IMR-90 (cell line): ENCODE results near the gene STOM. TPM values are rescaled to one million over a fixed set of nuclear protein-coding genes. Genes with fewer than 3 reads are reported as not detected.

Experiments
- ATAC-seq: fragments of 200-7000 bp; cut with Tn5 transposase; 2 replicates; pipeline ENCODE4 v1.9.1; 2020; ENCODE audit warnings: low read depth, mild to moderate bottlenecking, moderate library complexity
- BruUV-seq: library from RNA; stranded (reverse); fragments of 400-500 nt; replicated peaks from 2 replicates; lab custom pipeline; 2021; lab: Mats Ljungman, UMichigan
- CTCF ChIA-PET: fragments of 300-600 bp; formaldehyde crosslinking; extraction: SDS; loops from one replicate; lab custom pipeline; 2021; ENCODE audit warnings: antibody characterized with exemption; lab: Yijun Ruan, JAX
- POLR2A ChIA-PET: fragments of 300-600 bp; sonication (Branson Sonifier 250); formaldehyde crosslinking; loops from one replicate; lab custom pipeline; 2022; ENCODE audit warnings: antibody characterized with exemption; ENCODE audit not compliant: unreplicated experiment; lab: Charles Lee
- DNase-seq: peaks from one replicate; pipeline ENCODE4 v3.0.0; 2013
- H2AFZ ChIP-seq: replicated peaks from 2 replicates; pipeline ENCODE3; 2013; ENCODE audit warnings: low read length, mild to moderate bottlenecking; ENCODE audit not compliant: poor library complexity
- H2AK5ac ChIP-seq: 2 replicates; pipeline ENCODE4 v1.6.1; 2013; ENCODE audit warnings: low read depth, low read length, inconsistent platforms
- H2AK9ac ChIP-seq: replicated peaks from 2 replicates; pipeline ENCODE3; 2013; ENCODE audit warnings: mild to moderate bottlenecking, low read depth, low read length, moderate library complexity; ENCODE audit not compliant: poor library complexity
- H2BK120ac ChIP-seq: 2 replicates; pipeline ENCODE4 v1.6.1; 2013; ENCODE audit warnings: low read depth, low read length, inconsistent platforms
- H2BK15ac ChIP-seq: 3 replicates; pipeline ENCODE4 v1.6.1; 2013; ENCODE audit warnings: low read depth, low read length, inconsistent platforms
- H2BK20ac ChIP-seq: 2 replicates; pipeline ENCODE4 v1.6.1; 2013; ENCODE audit warnings: low read depth, mild to moderate bottlenecking, inconsistent platforms, low read length, moderate library complexity
- H2BK5ac ChIP-seq: 2 replicates; pipeline ENCODE4 v1.6.1; 2013; ENCODE audit warnings: mild to moderate bottlenecking, low read depth, low read length, inconsistent platforms; ENCODE audit not compliant: poor library complexity, severe bottlenecking
- H3K14ac ChIP-seq: replicated peaks from 2 replicates; pipeline ENCODE4 v1.6.1; 2013; ENCODE audit warnings: low read depth, low read length, inconsistent platforms
- H3K18ac ChIP-seq: 2 replicates; pipeline ENCODE4 v1.6.1; 2013; ENCODE audit warnings: low read depth, low read length, control low read depth
- H3K23ac ChIP-seq: 2 replicates; pipeline ENCODE4 v1.6.1; 2013; ENCODE audit warnings: low read depth, low read length, inconsistent platforms
- H3K27ac ChIP-seq: 2 replicates; pipeline ENCODE4 v1.5.1; 2013; ENCODE audit warnings: mild to moderate bottlenecking, control low read depth, low read length; ENCODE audit not compliant: insufficient read depth
- H3K27me3 ChIP-seq: 2 replicates; pipeline ENCODE4 v1.6.1; 2013; ENCODE audit warnings: low read length; ENCODE audit not compliant: control insufficient read depth, insufficient read depth
- H3K36me3 ChIP-seq: 2 replicates; pipeline ENCODE4 v1.6.1; 2013; ENCODE audit warnings: low read length, mixed read lengths; ENCODE audit not compliant: control insufficient read depth, insufficient read depth
- H3K4ac ChIP-seq: 2 replicates; pipeline ENCODE4 v1.6.1; 2013; ENCODE audit warnings: low read depth, low read length, inconsistent platforms
- H3K4me1 ChIP-seq: 2 replicates; pipeline ENCODE4 v1.6.1; 2013; ENCODE audit warnings: low read length, mixed read lengths; ENCODE audit not compliant: control insufficient read depth, insufficient read depth
- H3K4me2 ChIP-seq: 2 replicates; pipeline ENCODE4 v1.6.1; 2013; ENCODE audit warnings: low read depth, mild to moderate bottlenecking, control low read depth, low read length, moderate library complexity
- H3K4me3 ChIP-seq: 2 replicates; pipeline ENCODE4 v1.5.1; 2013; ENCODE audit warnings: low read depth, mild to moderate bottlenecking, control low read depth, low read length, moderate library complexity; ENCODE audit not compliant: insufficient read depth
- H3K56ac ChIP-seq: 2 replicates; pipeline ENCODE4 v1.6.1; 2013; ENCODE audit warnings: low read length, inconsistent platforms; ENCODE audit not compliant: insufficient read depth; ENCODE audit errors: extremely low read depth
- H3K79me1 ChIP-seq, 2 experiments: 2 replicates each; pipeline ENCODE4 v1.6.1; 2013; ENCODE audit warnings: low read length in 2 of 2, inconsistent platforms in 1 of 2, low read depth in 1 of 2
- H3K9ac ChIP-seq: 2 replicates; pipeline ENCODE4 v1.6.1; 2013; ENCODE audit warnings: low read depth, low read length, control low read depth
- H3K9me1 ChIP-seq: 2 replicates; pipeline ENCODE4 v1.6.1; 2013; ENCODE audit warnings: low read length, inconsistent platforms; ENCODE audit not compliant: insufficient read depth
- H3K9me3 ChIP-seq: 2 replicates; pipeline ENCODE4 v1.6.1; 2013; ENCODE audit warnings: low read length; ENCODE audit not compliant: control insufficient read depth, insufficient read depth
- H4K20me1 ChIP-seq: 2 replicates; pipeline ENCODE4 v1.6.1; 2013; ENCODE audit warnings: low read length, inconsistent platforms; ENCODE audit not compliant: insufficient read depth
- H4K5ac ChIP-seq: 2 replicates; pipeline ENCODE4 v1.6.1; 2013; ENCODE audit warnings: mild to moderate bottlenecking, low read depth, low read length, control low read depth
- H4K8ac ChIP-seq, 2 experiments: 2 replicates each; pipeline ENCODE4 v1.6.1; 2013; ENCODE audit warnings: low read depth in 2 of 2, low read length in 2 of 2, control low read depth in 1 of 2, inconsistent platforms in 1 of 2
- H4K91ac ChIP-seq: 2 replicates; pipeline ENCODE4 v1.6.1; 2013; ENCODE audit warnings: low read depth, low read length, inconsistent platforms; ENCODE audit not compliant: insufficient read depth
- BHLHE40 ChIP-seq: fragments of 150-350 bp; IDR thresholded peaks from 2 replicates; pipeline ENCODE4 v1.6.1; 2016; ENCODE audit warnings: mild to moderate bottlenecking, low read depth, low read length
- CEBPB ChIP-seq: IDR thresholded peaks from 2 replicates; pipeline ENCODE4 v1.6.1; 2012; ENCODE audit warnings: low read depth, low read length, improper control_type of control experiment
- CHD1 ChIP-seq: IDR thresholded peaks from 2 replicates; pipeline ENCODE4 v1.6.1; 2012; ENCODE audit warnings: low read depth, low read length, improper control_type of control experiment
- FOS ChIP-seq: fragments of 150-350 bp; IDR thresholded peaks from 2 replicates; pipeline ENCODE4 v1.6.1; 2016; ENCODE audit warnings: low read depth, low read length
- MAFK ChIP-seq: IDR thresholded peaks from 2 replicates; pipeline ENCODE4 v1.6.1; 2012; ENCODE audit warnings: low read depth, low read length, improper control_type of control experiment
- MAZ ChIP-seq: IDR thresholded peaks from 2 replicates; pipeline ENCODE4 v1.6.1; 2012; ENCODE audit warnings: low read depth, mild to moderate bottlenecking, low read length, improper control_type of control experiment, moderate library complexity, borderline replicate concordance
- MXI1 ChIP-seq: IDR thresholded peaks from 2 replicates; pipeline ENCODE4 v1.6.1; 2012; ENCODE audit warnings: low read depth, mild to moderate bottlenecking, low read length, moderate library complexity, borderline replicate concordance
- NFE2L2 ChIP-seq: fragments of 150-350 bp; IDR thresholded peaks from 2 replicates; pipeline ENCODE4 v1.6.1; 2016; ENCODE audit warnings: low read depth, mild to moderate bottlenecking, low read length
- POLR2A ChIP-seq: IDR thresholded peaks from 2 replicates; pipeline ENCODE4 v1.6.1; 2012; ENCODE audit warnings: mild to moderate bottlenecking, low read depth, low read length
- RAD21 ChIP-seq: IDR thresholded peaks from 2 replicates; pipeline ENCODE4 v1.6.1; 2012; ENCODE audit warnings: low read length, improper control_type of control experiment
- RCOR1 ChIP-seq: IDR thresholded peaks from 2 replicates; pipeline ENCODE4 v1.6.1; 2012; ENCODE audit warnings: mild to moderate bottlenecking, low read length, improper control_type of control experiment; ENCODE audit not compliant: insufficient replicate concordance
- RFX5 ChIP-seq: IDR thresholded peaks from 2 replicates; pipeline ENCODE4 v1.8.0; 2012; ENCODE audit warnings: low read depth, mild to moderate bottlenecking, low read length, moderate library complexity
- SMC3 ChIP-seq: fragments of 150-350 bp; IDR thresholded peaks from 2 replicates; pipeline ENCODE4 v1.6.1; 2016; ENCODE audit warnings: low read depth, mild to moderate bottlenecking, antibody characterized with exemption, low read length, moderate library complexity
- WGBS, 2 experiments: methylation state at CpG; one replicate each; pipeline versions ENCODE4 v1.1.5 to v1.1.7; 2013; ENCODE audit warnings: missing lambda C conversion rate in 2 of 2; ENCODE audit not compliant: insufficient read length in 1 of 2; ENCODE audit errors: extremely low coverage in 2 of 2; 5-methylcytosine and 5-hydroxymethylcytosine counted together
- dilution Hi-C: fragments of 300-500 bp; cut with HindIII; formaldehyde crosslinking; loops from one replicate; pipeline ENCODE4 v1.14.3; 2018; ENCODE audit warnings: low sequenced_read_pairs; ENCODE audit not compliant: unreplicated experiment
- in situ Hi-C: fragments of 300-500 bp; cut with MboI; formaldehyde crosslinking; loops from 3 replicates; pipeline ENCODE4 v1.14.3; 2019; ENCODE audit warnings: low sequenced_read_pairs, inconsistent platforms, mixed read lengths
- intact Hi-C: fragments of 100-400 bp; cut with micrococcal nuclease; formaldehyde crosslinking; loops from 2 replicates; pipeline ENCODE4 v1.10.0; 2022
- polyA plus RNA-seq, 3 experiments: library from polyadenylated mRNA; depleted of rRNA; stranded (reverse); fragments of >200 nt; gene quantifications; 2 replicates each; pipeline ENCODE4 v1.2.3, GENCODE V29; 2012; ENCODE audit warnings: low replicate concordance in 1 of 3
- total RNA-seq: library from RNA; depleted of rRNA; stranded (reverse); fragments of >200 nt; gene quantifications from 2 replicates; pipeline ENCODE4 v1.2.3, GENCODE V29; 2012
- TF ChIP-seq, protein P1 (sequence below): fragments of 150-350 bp; IDR thresholded peaks from 2 replicates; pipeline ENCODE4 v1.6.1; 2016; ENCODE audit warnings: low read depth, mild to moderate bottlenecking, low read length, moderate library complexity, borderline replicate concordance
- TF ChIP-seq, protein P2 (sequence below): fragments of 150-350 bp; IDR thresholded peaks from 2 replicates; pipeline ENCODE4 v1.6.1; 2017; ENCODE audit warnings: mild to moderate bottlenecking, antibody characterized with exemption, low read length, low read depth

STOM gene
- total and polyA plus RNA-seq, 2 of the 4 experiments (the other 2 are of a cell fraction), result 78.4 to 84.8 TPM

DNA sequence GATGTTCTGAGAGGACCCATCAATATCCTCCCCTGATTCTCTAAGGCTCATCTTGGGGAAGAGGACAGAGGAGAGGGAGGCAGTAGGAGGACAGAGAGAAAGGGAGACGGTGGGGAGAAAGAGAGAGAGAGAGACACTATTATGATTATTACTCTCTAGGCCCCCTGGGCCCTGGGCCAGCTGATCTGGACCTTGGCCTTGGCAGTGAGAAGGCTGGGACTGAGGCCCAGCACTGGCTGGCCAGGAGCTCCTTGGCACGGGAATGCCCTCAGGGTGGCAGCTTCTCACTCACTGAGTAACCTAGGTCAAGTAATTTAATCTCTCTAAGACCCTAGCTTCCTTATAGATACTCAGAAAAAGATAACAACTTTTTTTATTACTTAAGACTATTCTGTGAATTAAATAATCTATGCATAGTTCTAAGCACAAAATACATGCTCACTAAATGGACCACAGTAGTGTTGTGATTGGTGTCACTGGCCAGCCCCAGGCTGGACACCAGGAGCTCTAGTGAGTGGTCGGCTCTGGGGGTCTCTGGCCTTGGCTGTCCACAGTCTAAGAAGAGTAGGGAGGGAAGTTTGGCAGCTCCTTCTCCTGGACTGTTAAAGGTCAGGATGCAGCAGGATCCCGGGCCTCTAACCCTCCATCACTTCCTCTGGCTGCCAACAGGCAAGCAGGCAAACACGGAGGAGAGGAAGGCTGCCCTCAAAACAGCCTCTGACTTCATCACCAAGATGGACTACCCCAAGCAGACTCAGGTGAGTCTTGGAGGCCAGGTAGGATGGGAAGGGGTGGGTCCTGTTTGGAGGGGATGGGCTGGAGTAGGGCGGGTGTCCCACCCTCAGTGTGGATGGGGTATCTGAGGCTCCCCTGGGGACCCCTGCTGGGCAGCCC lies 52.1 kb downstream of the STOM start:
- H2BK15ac ChIP-seq, result no peak overlapping the region
- H2BK20ac ChIP-seq, result no peak overlapping the region
- CTCF ChIA-PET, result interaction anchor here (0.6 to 0.9 kb wide), 3 partner anchors 61 to 122 kb away, joined by 3 read pairs; no protein-coding TSS in a partner anchor
- no peak overlapping the region for H3K4me2 ChIP-seq
- H3K36me3 ChIP-seq, result peaks cover 59% of the 10 kb centered on the region
- POLR2A ChIA-PET, result no interaction called here
- H4K8ac ChIP-seq, result no peak overlapping the region
- H4K5ac ChIP-seq, result no peak overlapping the region
- H3K4me1 ChIP-seq, result peaks cover 9% of the 10 kb centered on the region
- no peak overlapping the region for H2BK5ac ChIP-seq
- no peak overlapping the region for H3K4me3 ChIP-seq
- H3K14ac ChIP-seq, result no peak overlapping the region
- H4K20me1 ChIP-seq, result no peaks in the 10 kb centered on the region
- no peak overlapping the region for H3K9ac ChIP-seq
- intact Hi-C loops (no loop called here), dilution Hi-C loops (no loop called here), in situ Hi-C loops (loop anchor here (5.0 kb wide), 1 partner anchor 106 kb away; no protein-coding TSS in a partner anchor)
- DNase-seq, result no peak
- H3K9me3 ChIP-seq, result no peaks in the 10 kb centered on the region
- H3K4ac ChIP-seq, result no peak overlapping the region
- ATAC-seq, result no peak
- peaks cover 0 to 19% of the 10 kb centered on the region in 2 experiments; a peak in 1 of 4 replicates for H3K79me1 ChIP-seq
- H2AK9ac ChIP-seq, result no peak overlapping the region
- H2BK120ac ChIP-seq, result no peak overlapping the region
- H3K56ac ChIP-seq, result no peak overlapping the region
- no peak overlapping the region for H3K23ac ChIP-seq
- H3K9me1 ChIP-seq, result peaks cover 5% of the 10 kb centered on the region; the same call in 1 of the 2 replicates
- BruUV-seq, result no TSS peak
- no peak overlapping the region for H3K18ac ChIP-seq
- WGBS, 2 experiments, result 80% methylated on average over 1 of the region's 6 CpGs; no CpG with 5 or more reads in 1 of the 2 experiments
- H2AK5ac ChIP-seq, result no peak overlapping the region
- no peak overlapping the region for H4K91ac ChIP-seq
- H3K27ac ChIP-seq, result no peak overlapping the region
- no peak overlapping the region for H2AFZ ChIP-seq
- H3K27me3 ChIP-seq, result no peaks in the 10 kb centered on the region
- TF ChIP-seq CHD1 (no peak), MAZ (no peak), FOS (no peak), NFE2L2 (no peak), MAFK (no peak), RAD21 (no peak), CEBPB (no peak), SMC3 (no peak), POLR2A (no peak), MXI1 (no peak), RFX5 (no peak), RCOR1 (no peak), BHLHE40 (no peak)
- TF ChIP-seq, protein P1, sequence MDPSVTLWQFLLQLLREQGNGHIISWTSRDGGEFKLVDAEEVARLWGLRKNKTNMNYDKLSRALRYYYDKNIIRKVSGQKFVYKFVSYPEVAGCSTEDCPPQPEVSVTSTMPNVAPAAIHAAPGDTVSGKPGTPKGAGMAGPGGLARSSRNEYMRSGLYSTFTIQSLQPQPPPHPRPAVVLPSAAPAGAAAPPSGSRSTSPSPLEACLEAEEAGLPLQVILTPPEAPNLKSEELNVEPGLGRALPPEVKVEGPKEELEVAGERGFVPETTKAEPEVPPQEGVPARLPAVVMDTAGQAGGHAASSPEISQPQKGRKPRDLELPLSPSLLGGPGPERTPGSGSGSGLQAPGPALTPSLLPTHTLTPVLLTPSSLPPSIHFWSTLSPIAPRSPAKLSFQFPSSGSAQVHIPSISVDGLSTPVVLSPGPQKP, result no peak
- TF ChIP-seq, protein P2, sequence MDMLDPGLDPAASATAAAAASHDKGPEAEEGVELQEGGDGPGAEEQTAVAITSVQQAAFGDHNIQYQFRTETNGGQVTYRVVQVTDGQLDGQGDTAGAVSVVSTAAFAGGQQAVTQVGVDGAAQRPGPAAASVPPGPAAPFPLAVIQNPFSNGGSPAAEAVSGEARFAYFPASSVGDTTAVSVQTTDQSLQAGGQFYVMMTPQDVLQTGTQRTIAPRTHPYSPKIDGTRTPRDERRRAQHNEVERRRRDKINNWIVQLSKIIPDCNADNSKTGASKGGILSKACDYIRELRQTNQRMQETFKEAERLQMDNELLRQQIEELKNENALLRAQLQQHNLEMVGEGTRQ, result no peak
